Measurements from ENCODE around the gene MALSU1. TPM values are rescaled to one million over a fixed set of nuclear protein-coding genes. Genes with fewer than 3 reads are reported as not detected.
A peak's percentile ranks its signal among the peaks of the same experiment; 100 is the strongest.

Gene MALSU1
- total and polyA plus RNA-seq, 4 donors: 26.8 to 51.7 (median 45.1) TPM

- no peak overlapping the region for H3K9ac ChIP-seq (ENCODE audit: insufficient read depth in 1 of 2, low read length in 2 of 2)
- DNase-seq (no peak), ATAC-seq (ENCODE audit: insufficient read depth, low FRiP score) (no peak)
- WGBS, 2 donors: 30 to 64% methylated on average over 5 of the region's 5 CpGs
- peaks cover 0 to 3% (median 0%) of the 10 kb centered on the region in 4 donors for H3K36me3 ChIP-seq (ENCODE audit: control insufficient read depth in 4 of 4, insufficient read depth in 4 of 4, low read length in 4 of 4)
- no peak overlapping the region for H3K4me3 ChIP-seq
- no peaks in the 10 kb centered on the region for H3K27me3 ChIP-seq (ENCODE audit: control insufficient read depth in 3 of 3, insufficient read depth in 3 of 3, low read length in 2 of 3)
- peaks cover 0 to 1% (median 0%) of the 10 kb centered on the region in 5 donors for H3K4me1 ChIP-seq (ENCODE audit: control insufficient read depth in 5 of 5, insufficient read depth in 5 of 5, low read length in 5 of 5)
- no peaks in the 10 kb centered on the region for H3K9me3 ChIP-seq (ENCODE audit: control insufficient read depth in 4 of 4, insufficient read depth in 3 of 4, low read length in 3 of 4)
- no peak for TF ChIP-seq CTCF (IDR thresholded peaks at IDR 0.05; ENCODE audit: control extremely low read depth, extremely low read depth)
- H3K27ac ChIP-seq (ENCODE audit: low read depth in 1 of 2, low read length in 1 of 2): no peak overlapping the region
Measured at GRCh38 chr7:23276376-23276775, 22.8 kb upstream of the MALSU1 start.

GRCh38 chr7:23276947-23277346, 22.2 kb upstream of the MALSU1 start:
- DNase-seq (no peak), ATAC-seq (ENCODE audit: insufficient read depth, low FRiP score) (no peak)
- H3K4me3 ChIP-seq: no peak overlapping the region
- no peak overlapping the region for H3K27ac ChIP-seq (ENCODE audit: low read depth in 1 of 2, low read length in 1 of 2)
- no peak for TF ChIP-seq CTCF (IDR thresholded peaks at IDR 0.05; ENCODE audit: control extremely low read depth, extremely low read depth)
- 80 to 86% methylated on average over 3 of the region's 3 CpGs for WGBS, 2 donors
- peaks cover 0 to 1% (median 0%) of the 10 kb centered on the region in 5 donors for H3K4me1 ChIP-seq (ENCODE audit: control insufficient read depth in 5 of 5, insufficient read depth in 5 of 5, low read length in 5 of 5)
- no peak overlapping the region for H3K9ac ChIP-seq (ENCODE audit: insufficient read depth in 1 of 2, low read length in 2 of 2)
- H3K9me3 ChIP-seq (ENCODE audit: control insufficient read depth in 4 of 4, insufficient read depth in 3 of 4, low read length in 3 of 4): no peaks in the 10 kb centered on the region
- H3K36me3 ChIP-seq (ENCODE audit: control insufficient read depth in 4 of 4, insufficient read depth in 4 of 4, low read length in 4 of 4): peaks cover 0 to 3% (median 0%) of the 10 kb centered on the region in 4 donors
- no peaks in the 10 kb centered on the region for H3K27me3 ChIP-seq (ENCODE audit: control insufficient read depth in 3 of 3, insufficient read depth in 3 of 3, low read length in 2 of 3)

GRCh38 chr7:23277359-23277989, 21.7 kb upstream of the MALSU1 start:
- TF ChIP-seq CTCF (IDR thresholded peaks at IDR 0.05; ENCODE audit: control extremely low read depth, extremely low read depth): peak; percentile 64
- DNase-seq (peak; percentile 41 to 84 (median 84)), ATAC-seq (ENCODE audit: insufficient read depth, low FRiP score) (no peak)
- Histone ChIP-seq H3K27me3 (ENCODE audit: control insufficient read depth in 3 of 3, insufficient read depth in 3 of 3, low read length in 2 of 3) (no peaks in the 10 kb centered on the region), H3K27ac (ENCODE audit: low read depth in 1 of 2, low read length in 1 of 2) (no peak overlapping the region), H3K9me3 (ENCODE audit: control insufficient read depth in 4 of 4, insufficient read depth in 3 of 4, low read length in 3 of 4) (no peaks in the 10 kb centered on the region), H3K4me3 (no peak overlapping the region), H3K9ac (ENCODE audit: insufficient read depth in 1 of 2, low read length in 2 of 2) (no peak overlapping the region), H3K4me1 (ENCODE audit: control insufficient read depth in 5 of 5, insufficient read depth in 5 of 5, low read length in 5 of 5) (peaks cover 0 to 1% (median 0%) of the 10 kb centered on the region in 5 donors), H3K36me3 (ENCODE audit: control insufficient read depth in 4 of 4, insufficient read depth in 4 of 4, low read length in 4 of 4) (peaks cover 0 to 3% (median 0%) of the 10 kb centered on the region in 4 donors)
- WGBS, 2 donors: 37 to 38% methylated on average over 6 of the region's 6 CpGs

Data from lung (tissue), 12 donors.